Muscle of leg (tissue), 11 donors: ENCODE data around the gene LIG1. TPM values are rescaled to one million over a fixed set of nuclear protein-coding genes. Genes with fewer than 3 reads are reported as not detected.

Experiments
- DNase-seq: peaks from one replicate; pipeline ENCODE4 v3.0.0; 2013
- H3K27ac ChIP-seq: one replicate; pipeline ENCODE4 v1.5.1; 2013; ENCODE audit warnings: mild to moderate bottlenecking, low read length, control low read depth
- H3K27me3 ChIP-seq: one replicate; pipeline ENCODE4 v1.6.1; 2013; ENCODE audit warnings: low read length; ENCODE audit not compliant: control insufficient read depth, insufficient read depth
- H3K36me3 ChIP-seq: one replicate; pipeline ENCODE4 v1.6.1; 2013; ENCODE audit warnings: low read length; ENCODE audit not compliant: control insufficient read depth, insufficient read depth
- H3K4me1 ChIP-seq: one replicate; pipeline ENCODE4 v1.6.1; 2013; ENCODE audit warnings: low read length; ENCODE audit not compliant: control insufficient read depth, insufficient read depth
- H3K4me3 ChIP-seq: one replicate; pipeline ENCODE4 v1.5.1; 2013; ENCODE audit warnings: low read length, control low read depth
- H3K9me3 ChIP-seq: replicated peaks from 2 replicates; pipeline ENCODE4 v1.6.1; 2013; ENCODE audit warnings: low read depth, low read length; ENCODE audit not compliant: control insufficient read depth
- WGBS: methylation state at CpG from one replicate; pipeline ENCODE4 v1.1.5; 2013; ENCODE audit warnings: missing lambda C conversion rate; ENCODE audit not compliant: insufficient coverage; 5-methylcytosine and 5-hydroxymethylcytosine counted together
- polyA plus RNA-seq, 8 donors: library from polyadenylated mRNA; unstranded; fragments of 120-200 nt; gene quantifications; one replicate each; pipeline versions ENCODE4 v1.2.1 to v1.2.3, GENCODE V29; 2013; ENCODE audit warnings: inconsistent platforms in 1 of 8, low replicate concordance in 1 of 8; ENCODE audit not compliant: insufficient read length in 8 of 8, insufficient read depth in 1 of 8
- total RNA-seq: library from RNA; stranded (reverse); fragments of 120-200 nt; gene quantifications from one replicate; pipeline ENCODE4 v1.2.4, GENCODE V29; 2013

The LIG1 gene
- total and polyA plus RNA-seq, 9 donors = 20.2 to 37.4 (median 27.9) TPM

- WGBS = 84% methylated on average over 5 of the region's 6 CpGs
- Histone ChIP-seq H3K27ac (no peak overlapping the region), H3K36me3 (peaks cover 48% of the 10 kb centered on the region), H3K9me3 (no peaks in the 10 kb centered on the region), H3K27me3 (no peaks in the 10 kb centered on the region), H3K4me1 (peaks cover 3% of the 10 kb centered on the region), H3K4me3 (no peak overlapping the region)
- no peak for DNase-seq
These were observed 37.0 kb downstream of the LIG1 start for GRCh38 chr19:48133094-48133493.

GRCh38 chr19:48127561-48127960 is 42.6 kb downstream of the LIG1 start:
- no peaks in the 10 kb centered on the region for H3K9me3 ChIP-seq
- DNase-seq = no peak
- 97% methylated on average over 4 of the region's 6 CpGs for WGBS
- no peaks in the 10 kb centered on the region for H3K4me1 ChIP-seq
- H3K27ac ChIP-seq = no peak overlapping the region
- no peak overlapping the region for H3K4me3 ChIP-seq
- no peaks in the 10 kb centered on the region for H3K27me3 ChIP-seq
- peaks cover 51% of the 10 kb centered on the region for H3K36me3 ChIP-seq

GRCh38 chr19:48123907-48124651 is 46.1 kb downstream of the LIG1 start:
- no peak for DNase-seq

GRCh38 chr19:48122421-48122820 is 47.7 kb downstream of the LIG1 start:
- WGBS = 83% methylated on average over 14 of the region's 14 CpGs
- H3K36me3 ChIP-seq = peaks cover 41% of the 10 kb centered on the region
- H3K27ac ChIP-seq = peak overlapping the region; percentile 9
- DNase-seq = no peak
- H3K9me3 ChIP-seq = no peaks in the 10 kb centered on the region
- no peaks in the 10 kb centered on the region for H3K27me3 ChIP-seq
- H3K4me1 ChIP-seq = peaks cover 2% of the 10 kb centered on the region
- H3K4me3 ChIP-seq = no peak overlapping the region

More at GRCh38 chr19:48123907-48124651, 46.1 kb downstream of the LIG1 start:
- H3K9me3 ChIP-seq = no peaks in the 10 kb centered on the region
- peaks cover 41% of the 10 kb centered on the region for H3K36me3 ChIP-seq
- no peaks in the 10 kb centered on the region for H3K27me3 ChIP-seq
- H3K27ac ChIP-seq = no peak overlapping the region
- H3K4me1 ChIP-seq = peaks cover 2% of the 10 kb centered on the region
- WGBS = 76% methylated on average over 5 of the region's 12 CpGs
- H3K4me3 ChIP-seq = no peak overlapping the region

DNA sequence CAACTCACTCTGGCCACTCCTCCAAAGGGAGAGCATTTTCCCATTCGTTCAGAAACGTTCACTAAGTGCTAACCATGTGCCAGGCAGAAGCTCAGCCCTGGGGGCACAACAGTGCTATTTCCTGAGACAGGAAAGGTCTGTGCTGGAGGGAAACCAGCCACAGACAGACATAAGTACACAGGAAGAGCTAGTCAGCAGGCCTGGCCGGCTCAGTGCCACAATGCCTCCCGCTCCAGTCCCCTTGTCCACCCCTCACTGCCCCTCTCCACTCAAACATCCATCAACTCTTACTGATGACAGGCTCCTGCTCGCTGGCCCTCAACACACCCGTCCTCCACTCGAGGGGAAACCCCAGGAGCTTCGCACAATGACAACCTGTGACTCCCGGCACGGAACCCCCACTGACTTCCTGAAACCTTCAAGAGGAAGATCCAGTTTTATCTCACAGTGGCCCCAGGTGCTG is 48.2 kb downstream of the LIG1 start:
- Histone ChIP-seq H3K27me3 (no peaks in the 10 kb centered on the region), H3K27ac (peak overlapping the region; percentile 9), H3K9me3 (no peaks in the 10 kb centered on the region), H3K36me3 (peaks cover 37% of the 10 kb centered on the region), H3K4me3 (no peak overlapping the region), H3K4me1 (peaks cover 2% of the 10 kb centered on the region)
- WGBS = 62% methylated on average over 10 of the region's 10 CpGs
- DNase-seq = peak; percentile 35

- peaks cover 35% of the 10 kb centered on the region for H3K36me3 ChIP-seq
- H3K9me3 ChIP-seq = no peaks in the 10 kb centered on the region
- H3K27ac ChIP-seq = no peak overlapping the region
- DNase-seq = no peak
- no peak overlapping the region for H3K4me3 ChIP-seq
- no peaks in the 10 kb centered on the region for H3K27me3 ChIP-seq
- H3K4me1 ChIP-seq = peaks cover 2% of the 10 kb centered on the region
- 86% methylated on average over 14 of the region's 14 CpGs for WGBS
These were observed 49.1 kb downstream of the LIG1 start for GRCh38 chr19:48121066-48121465.

GRCh38 chr19:48120505-48120904 is 49.6 kb downstream of the LIG1 start:
- no peak overlapping the region for H3K4me3 ChIP-seq
- H3K36me3 ChIP-seq = peaks cover 39% of the 10 kb centered on the region
- 100% methylated on average over 1 of the region's 2 CpGs for WGBS
- no peaks in the 10 kb centered on the region for H3K27me3 ChIP-seq
- H3K9me3 ChIP-seq = no peaks in the 10 kb centered on the region
- DNase-seq = no peak
- H3K27ac ChIP-seq = no peak overlapping the region
- H3K4me1 ChIP-seq = peaks cover 2% of the 10 kb centered on the region

GRCh38 chr19:48118131-48118517 is 52.0 kb downstream of the LIG1 start:
- whole genome bisulfite sequencing = 90% methylated on average over 2 of the region's 11 CpGs
- Histone ChIP-seq H3K36me3 (peaks cover 34% of the 10 kb centered on the region), H3K4me1 (peaks cover 15% of the 10 kb centered on the region), H3K4me3 (no peak overlapping the region), H3K9me3 (no peaks in the 10 kb centered on the region), H3K27me3 (no peaks in the 10 kb centered on the region), H3K27ac (no peak overlapping the region)
- no peak for DNase-seq

- DNase-seq = no peak
- Histone ChIP-seq H3K27ac (no peak overlapping the region), H3K36me3 (peaks cover 29% of the 10 kb centered on the region), H3K9me3 (no peaks in the 10 kb centered on the region), H3K4me1 (peaks cover 17% of the 10 kb centered on the region), H3K4me3 (no peak overlapping the region), H3K27me3 (no peaks in the 10 kb centered on the region)
- WGBS = 76% methylated on average over 7 of the region's 12 CpGs
These were observed 52.5 kb downstream of the LIG1 start for GRCh38 chr19:48117515-48118130.

- Histone ChIP-seq H3K4me1 (peaks cover 37% of the 10 kb centered on the region), H3K36me3 (peaks cover 10% of the 10 kb centered on the region), H3K27ac (peak overlapping the region; percentile 51), H3K9me3 (no peaks in the 10 kb centered on the region), H3K27me3 (no peaks in the 10 kb centered on the region), H3K4me3 (no peak overlapping the region)
- WGBS = 78% methylated on average over 13 of the region's 16 CpGs
- DNase-seq = no peak
These were observed 56.8 kb downstream of the LIG1 start for GRCh38 chr19:48113190-48113917.
